ENCODE results near the gene HLA-F. TPM values are rescaled to one million over a fixed set of nuclear protein-coding genes. Genes with fewer than 3 reads are reported as not detected.

HLA-F gene
- total RNA-seq, 1 experiment from 2014 or later, result 7.6 TPM

DNA sequence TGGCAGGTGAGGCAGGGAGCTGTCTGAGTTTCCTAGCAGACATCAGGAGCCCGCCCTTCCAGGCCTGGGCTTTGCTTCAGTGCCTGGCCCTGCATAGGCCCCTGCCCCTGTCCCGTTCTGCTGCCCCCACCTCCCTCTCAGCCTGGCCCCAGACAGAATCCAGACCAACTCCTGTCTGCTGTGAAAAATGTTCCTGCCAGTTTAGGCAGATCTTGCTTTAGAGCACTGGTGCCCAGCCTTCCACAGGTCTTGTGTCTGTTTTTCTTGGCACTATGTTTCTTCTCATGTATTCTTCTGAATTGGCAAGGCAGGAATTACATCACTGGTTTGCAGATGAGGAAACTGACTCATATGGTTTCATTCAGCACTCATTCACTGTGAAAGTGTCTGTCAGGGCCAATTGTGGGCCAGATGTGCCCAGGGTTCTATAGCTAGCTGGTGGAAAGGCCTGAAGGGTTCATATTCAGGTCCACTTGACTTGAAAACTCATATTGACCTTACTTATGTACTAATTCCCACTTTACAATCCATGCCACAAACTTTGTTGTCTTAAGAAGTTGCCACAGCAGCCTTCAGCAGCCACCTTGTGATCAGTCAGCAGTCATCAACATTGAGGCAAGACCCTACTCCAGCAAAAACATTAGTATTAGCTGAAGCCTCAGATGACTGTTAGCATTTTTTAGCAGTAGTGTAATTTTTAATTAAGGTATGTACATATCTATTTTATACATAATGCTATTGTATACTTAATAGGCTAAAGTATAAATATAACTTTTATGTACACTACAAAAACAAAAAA is 40.5 kb downstream of the HLA-F start:
- Histone ChIP-seq H3K79me2 (ENCODE audit: low read depth) (no peaks in the 10 kb centered on the region), H3K27ac (no peak overlapping the region), H4K20me1 (ENCODE audit: insufficient read depth) (no peaks in the 10 kb centered on the region), H3K36me3 (ENCODE audit: low read depth) (no peaks in the 10 kb centered on the region), H3K4me3 (no peak overlapping the region), H3K4me1 (replicated peaks; ENCODE audit: insufficient read depth) (peaks cover 21% of the 10 kb centered on the region), H3K9me2 (ENCODE audit: insufficient read depth) (no peaks in the 10 kb centered on the region), H2AFZ (no peak overlapping the region), H3K4me2 (no peak overlapping the region), H3K9me3 (ENCODE audit: insufficient read depth, low read depth) (no peaks in the 10 kb centered on the region), H3F3A (ENCODE audit: insufficient read depth, low read depth) (no peaks in the 10 kb centered on the region), H3K27me3 (ENCODE audit: insufficient read depth, low read depth) (no peaks in the 10 kb centered on the region)
- peak; percentile 13 to 51 for DNase-seq
- CTCF ChIA-PET, result interaction anchor here (0.6 to 0.9 kb wide), 2 partner anchors 10 to 17 kb away, joined by 3 to 7 read pairs; no protein-coding TSS in a partner anchor
- POLR2A ChIA-PET (ENCODE audit: unreplicated experiment), result no interaction called here
- no TSS peak for BruUV-seq (replicated peaks)
- intact Hi-C loops (cut with micrococcal nuclease; ENCODE audit: unreplicated experiment), result loop anchor here (2.0 kb wide), 1 partner anchor 27 kb away; no protein-coding TSS in a partner anchor
- TF ChIP-seq, protein P1, sequence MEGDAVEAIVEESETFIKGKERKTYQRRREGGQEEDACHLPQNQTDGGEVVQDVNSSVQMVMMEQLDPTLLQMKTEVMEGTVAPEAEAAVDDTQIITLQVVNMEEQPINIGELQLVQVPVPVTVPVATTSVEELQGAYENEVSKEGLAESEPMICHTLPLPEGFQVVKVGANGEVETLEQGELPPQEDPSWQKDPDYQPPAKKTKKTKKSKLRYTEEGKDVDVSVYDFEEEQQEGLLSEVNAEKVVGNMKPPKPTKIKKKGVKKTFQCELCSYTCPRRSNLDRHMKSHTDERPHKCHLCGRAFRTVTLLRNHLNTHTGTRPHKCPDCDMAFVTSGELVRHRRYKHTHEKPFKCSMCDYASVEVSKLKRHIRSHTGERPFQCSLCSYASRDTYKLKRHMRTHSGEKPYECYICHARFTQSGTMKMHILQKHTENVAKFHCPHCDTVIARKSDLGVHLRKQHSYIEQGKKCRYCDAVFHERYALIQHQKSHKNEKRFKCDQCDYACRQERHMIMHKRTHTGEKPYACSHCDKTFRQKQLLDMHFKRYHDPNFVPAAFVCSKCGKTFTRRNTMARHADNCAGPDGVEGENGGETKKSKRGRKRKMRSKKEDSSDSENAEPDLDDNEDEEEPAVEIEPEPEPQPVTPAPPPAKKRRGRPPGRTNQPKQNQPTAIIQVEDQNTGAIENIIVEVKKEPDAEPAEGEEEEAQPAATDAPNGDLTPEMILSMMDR (conservative IDR thresholded peaks at IDR 0.05), result no peak
- TF ChIP-seq EZH2 (IDR thresholded peaks at IDR 0.05; ENCODE audit: low read depth), result no peak

DNA sequence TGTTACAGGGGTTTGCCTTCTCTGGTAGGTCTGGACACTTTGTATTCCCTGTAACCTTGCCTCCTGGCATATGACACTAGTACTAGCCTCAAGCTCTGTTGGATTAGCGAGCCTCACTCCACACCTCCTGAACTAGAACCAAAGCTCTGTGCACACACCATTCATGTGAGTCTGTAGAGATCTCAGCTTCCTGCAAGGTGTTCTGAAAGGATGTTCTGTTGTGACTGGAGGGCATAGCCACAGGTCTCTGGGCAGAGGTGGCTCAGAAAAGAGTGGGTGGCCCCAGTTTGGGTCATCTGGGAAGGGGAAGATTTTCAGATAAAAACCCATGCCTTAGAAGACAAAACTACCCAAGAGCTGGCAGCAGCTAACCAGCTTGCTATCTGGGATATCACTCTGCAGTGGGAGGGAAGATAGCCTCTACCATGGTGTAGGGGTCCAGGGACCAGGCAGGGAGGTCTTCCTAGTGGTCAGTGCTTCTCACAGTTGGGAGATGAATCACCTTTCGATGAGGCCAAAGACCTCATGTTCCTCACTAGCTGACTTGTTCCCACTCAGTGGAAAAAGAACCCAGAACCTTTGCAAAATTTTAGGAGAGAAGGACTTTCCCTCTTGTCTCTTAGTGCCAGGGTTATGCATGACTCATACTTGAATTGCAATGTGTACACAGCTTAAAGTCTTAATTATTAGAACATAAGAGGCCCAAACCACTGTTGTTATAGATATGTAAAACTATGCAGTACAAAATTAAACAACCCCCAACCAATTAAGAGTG is 41.4 kb downstream of the HLA-F start:
- Histone ChIP-seq H3K9me3 (ENCODE audit: insufficient read depth, low read depth) (no peaks in the 10 kb centered on the region), H3F3A (ENCODE audit: insufficient read depth, low read depth) (no peaks in the 10 kb centered on the region), H3K4me3 (no peak overlapping the region), H3K9me2 (ENCODE audit: insufficient read depth) (no peaks in the 10 kb centered on the region), H4K20me1 (ENCODE audit: insufficient read depth) (no peaks in the 10 kb centered on the region), H3K27me3 (ENCODE audit: insufficient read depth, low read depth) (no peaks in the 10 kb centered on the region), H3K4me2 (no peak overlapping the region), H3K36me3 (ENCODE audit: low read depth) (no peaks in the 10 kb centered on the region), H3K4me1 (replicated peaks; ENCODE audit: insufficient read depth) (peaks cover 21% of the 10 kb centered on the region), H2AFZ (no peak overlapping the region), H3K79me2 (ENCODE audit: low read depth) (no peaks in the 10 kb centered on the region), H3K27ac (no peak overlapping the region)
- DNase-seq, result no peak
- ChIA-PET CTCF (interaction anchor here (0.9 kb wide), 1 partner anchor 11 kb away, joined by 3 read pairs; no protein-coding TSS in a partner anchor), POLR2A (ENCODE audit: unreplicated experiment) (no interaction called here)
- TF ChIP-seq, protein P1 (conservative IDR thresholded peaks at IDR 0.05), result no peak
- no peak for TF ChIP-seq EZH2 (IDR thresholded peaks at IDR 0.05; ENCODE audit: low read depth)
- BruUV-seq (replicated peaks), result no TSS peak
- intact Hi-C loops (cut with micrococcal nuclease; ENCODE audit: unreplicated experiment), result no loop called here

DNA sequence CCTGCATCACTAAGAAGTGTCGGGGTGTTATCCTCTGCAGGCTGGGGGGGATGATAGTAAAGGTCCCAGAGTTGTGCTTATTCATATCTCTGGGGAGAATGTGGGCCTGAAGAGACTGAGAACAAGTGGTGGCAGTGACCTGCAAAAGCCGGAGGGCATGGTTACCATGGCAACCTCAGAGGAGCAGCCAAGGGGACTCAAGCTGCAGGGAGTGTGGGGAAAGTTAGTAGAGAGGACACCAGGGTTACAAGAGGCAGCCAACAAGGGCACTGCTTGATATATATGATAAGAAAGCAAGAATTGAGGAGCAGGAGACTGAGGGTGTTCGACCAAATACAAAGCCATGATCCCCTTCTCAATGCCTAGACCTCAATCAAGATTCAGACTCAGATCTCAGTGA is 46.1 kb downstream of the HLA-F start:
- no peak for DNase-seq
- Histone ChIP-seq H3K4me2 (no peak overlapping the region), H3K27me3 (ENCODE audit: insufficient read depth, low read depth) (no peaks in the 10 kb centered on the region), H3K9me2 (ENCODE audit: insufficient read depth) (no peaks in the 10 kb centered on the region), H3F3A (ENCODE audit: insufficient read depth, low read depth) (no peaks in the 10 kb centered on the region), H4K20me1 (ENCODE audit: insufficient read depth) (no peaks in the 10 kb centered on the region), H3K4me1 (replicated peaks; ENCODE audit: insufficient read depth) (peaks cover 10% of the 10 kb centered on the region), H3K36me3 (ENCODE audit: low read depth) (no peaks in the 10 kb centered on the region), H3K9me3 (ENCODE audit: insufficient read depth, low read depth) (no peaks in the 10 kb centered on the region), H3K27ac (no peak overlapping the region), H3K4me3 (no peak overlapping the region), H2AFZ (no peak overlapping the region), H3K79me2 (ENCODE audit: low read depth) (no peaks in the 10 kb centered on the region)
- no TSS peak for BruUV-seq (replicated peaks)
- POLR2A ChIA-PET (ENCODE audit: unreplicated experiment), result no interaction called here
- intact Hi-C loops (cut with micrococcal nuclease; ENCODE audit: unreplicated experiment), result no loop called here
- TF ChIP-seq, protein P1 (conservative IDR thresholded peaks at IDR 0.05), result no peak
- no peak for TF ChIP-seq EZH2 (IDR thresholded peaks at IDR 0.05; ENCODE audit: low read depth)
- CTCF ChIA-PET, result no interaction called here
